DND-41 (cell line): ENCODE results near the gene VMO1.
A peak's percentile ranks its signal among the peaks of the same experiment; 100 is the strongest.

Experiments used
- ATAC-seq: fragments of 200-7000 bp; cut with Tn5 transposase; 3 replicates; pipeline ENCODE4 v1.9.1; 2021; ENCODE audit warnings: low read depth; ENCODE audit not compliant: insufficient read depth
- DNase-seq: peaks from one replicate; pipeline ENCODE4 v3.0.0-alpha.2; 2020
- H2AFZ ChIP-seq: 2 replicates; pipeline ENCODE4 v1.6.0; 2012; ENCODE audit warnings: low read depth, low read length
- H3K27ac ChIP-seq: 2 replicates; pipeline ENCODE4 v1.5.1; 2012; ENCODE audit warnings: low read length, inconsistent platforms
- H3K27me3 ChIP-seq: fragments of 200-600 bp; sonication (generic); 2 replicates; pipeline ENCODE4 v1.6.0; 2012; ENCODE audit warnings: low read length, mild to moderate bottlenecking, inconsistent platforms; ENCODE audit not compliant: insufficient read depth, poor library complexity
- H3K36me3 ChIP-seq: 2 replicates; pipeline ENCODE4 v1.5.1; 2012; ENCODE audit warnings: low read length, inconsistent platforms; ENCODE audit not compliant: insufficient read depth
- H3K4me1 ChIP-seq: 2 replicates; pipeline ENCODE4 v1.5.1; 2012; ENCODE audit warnings: mild to moderate bottlenecking, low read length; ENCODE audit not compliant: insufficient read depth
- H3K4me2 ChIP-seq: 2 replicates; pipeline ENCODE4 v1.6.0; 2012; ENCODE audit warnings: mild to moderate bottlenecking, moderate library complexity, low read length, inconsistent platforms; ENCODE audit not compliant: insufficient read depth
- H3K4me3 ChIP-seq, 2 experiments: fragments of 200-600 bp in 1 of 2; shearing (Covaris generic) in 1 of 2; 2 replicates each; pipeline ENCODE4 v1.5.1; 2012 to 2016; ENCODE audit warnings: inconsistent platforms in 2 of 2, low read length in 2 of 2, mild to moderate bottlenecking in 2 of 2, low read depth in 1 of 2, moderate library complexity in 1 of 2
- H3K79me2 ChIP-seq: 2 replicates; pipeline ENCODE4 v1.6.0; 2012; ENCODE audit warnings: low read length, inconsistent platforms; ENCODE audit not compliant: insufficient read depth
- H3K9ac ChIP-seq: 2 replicates; pipeline ENCODE4 v1.6.0; 2012; ENCODE audit warnings: low read depth, mild to moderate bottlenecking, inconsistent platforms, low read length, moderate library complexity
- H3K9me3 ChIP-seq: 2 replicates; pipeline ENCODE4 v1.5.1; 2012; ENCODE audit warnings: low read length, moderate library complexity, mild to moderate bottlenecking, inconsistent platforms; ENCODE audit not compliant: insufficient read depth, severe bottlenecking
- H4K20me1 ChIP-seq: 2 replicates; pipeline ENCODE4 v1.6.0; 2012; ENCODE audit warnings: low read length; ENCODE audit not compliant: insufficient read depth
- EZH2 ChIP-seq: IDR thresholded peaks from 3 replicates; pipeline ENCODE4 v1.6.1; 2012; ENCODE audit warnings: borderline replicate concordance, low read depth, mild to moderate bottlenecking, moderate library complexity, low read length, inconsistent platforms; ENCODE audit not compliant: severe bottlenecking
- TF ChIP-seq, protein P1 (sequence below): IDR thresholded peaks from 2 replicates; pipeline ENCODE4 v1.5.1; 2012; ENCODE audit warnings: borderline replicate concordance, low read length, moderate library complexity, mild to moderate bottlenecking; ENCODE audit not compliant: poor library complexity, severe bottlenecking; ENCODE audit errors: extremely low read depth

Gene VMO1, protein sequence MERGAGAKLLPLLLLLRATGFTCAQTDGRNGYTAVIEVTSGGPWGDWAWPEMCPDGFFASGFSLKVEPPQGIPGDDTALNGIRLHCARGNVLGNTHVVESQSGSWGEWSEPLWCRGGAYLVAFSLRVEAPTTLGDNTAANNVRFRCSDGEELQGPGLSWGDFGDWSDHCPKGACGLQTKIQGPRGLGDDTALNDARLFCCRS

DNA sequence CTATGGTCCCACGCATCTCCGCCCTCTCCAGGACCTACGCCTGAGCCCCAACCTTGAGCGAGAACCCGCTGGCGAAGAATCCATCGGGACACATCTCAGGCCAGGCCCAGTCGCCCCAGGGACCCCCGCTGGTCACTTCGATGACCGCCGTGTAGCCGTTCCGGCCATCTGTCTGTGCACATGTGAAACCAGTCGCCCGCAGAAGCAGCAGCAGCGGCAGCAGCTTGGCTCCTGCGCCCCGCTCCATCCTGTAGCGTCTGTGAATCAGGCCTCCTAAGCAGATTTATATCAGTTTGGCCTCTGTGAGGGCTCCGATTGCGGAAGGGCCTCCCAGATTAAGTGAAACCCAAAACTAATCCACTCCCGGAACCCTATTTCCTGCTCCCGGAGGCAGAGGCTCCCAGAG lies at the start of gene VMO1:
Gene VMO1, minus strand, starts transcription at position 259 of the 406 bp plus-strand sequence. Its CDS starts 12 bp downstream, at position 247.
- H3K36me3 ChIP-seq = no peaks in the 10 kb centered on the region
- no peak within 1 kb of the TSS for H3K4me3 ChIP-seq
- DNase-seq = no peak
- no peak within 1 kb of the TSS for H3K4me2 ChIP-seq
- no peaks in the 10 kb centered on the region for H3K9me3 ChIP-seq
- TF ChIP-seq, protein P1, sequence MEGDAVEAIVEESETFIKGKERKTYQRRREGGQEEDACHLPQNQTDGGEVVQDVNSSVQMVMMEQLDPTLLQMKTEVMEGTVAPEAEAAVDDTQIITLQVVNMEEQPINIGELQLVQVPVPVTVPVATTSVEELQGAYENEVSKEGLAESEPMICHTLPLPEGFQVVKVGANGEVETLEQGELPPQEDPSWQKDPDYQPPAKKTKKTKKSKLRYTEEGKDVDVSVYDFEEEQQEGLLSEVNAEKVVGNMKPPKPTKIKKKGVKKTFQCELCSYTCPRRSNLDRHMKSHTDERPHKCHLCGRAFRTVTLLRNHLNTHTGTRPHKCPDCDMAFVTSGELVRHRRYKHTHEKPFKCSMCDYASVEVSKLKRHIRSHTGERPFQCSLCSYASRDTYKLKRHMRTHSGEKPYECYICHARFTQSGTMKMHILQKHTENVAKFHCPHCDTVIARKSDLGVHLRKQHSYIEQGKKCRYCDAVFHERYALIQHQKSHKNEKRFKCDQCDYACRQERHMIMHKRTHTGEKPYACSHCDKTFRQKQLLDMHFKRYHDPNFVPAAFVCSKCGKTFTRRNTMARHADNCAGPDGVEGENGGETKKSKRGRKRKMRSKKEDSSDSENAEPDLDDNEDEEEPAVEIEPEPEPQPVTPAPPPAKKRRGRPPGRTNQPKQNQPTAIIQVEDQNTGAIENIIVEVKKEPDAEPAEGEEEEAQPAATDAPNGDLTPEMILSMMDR = no peak
- no peak for TF ChIP-seq EZH2
- H2AFZ ChIP-seq = no peak within 1 kb of the TSS
- H3K79me2 ChIP-seq = peaks cover 2% of the 10 kb centered on the region; the same call in 1 of the 2 replicates
- H3K27me3 ChIP-seq = no peaks in the 10 kb centered on the region
- no peak for ATAC-seq
- H3K4me1 ChIP-seq = peaks cover 20% of the 10 kb centered on the region
- H3K27ac ChIP-seq = no peak within 1 kb of the TSS
- no peak within 1 kb of the TSS for H3K9ac ChIP-seq
- no peaks in the 10 kb centered on the region for H4K20me1 ChIP-seq

DNA sequence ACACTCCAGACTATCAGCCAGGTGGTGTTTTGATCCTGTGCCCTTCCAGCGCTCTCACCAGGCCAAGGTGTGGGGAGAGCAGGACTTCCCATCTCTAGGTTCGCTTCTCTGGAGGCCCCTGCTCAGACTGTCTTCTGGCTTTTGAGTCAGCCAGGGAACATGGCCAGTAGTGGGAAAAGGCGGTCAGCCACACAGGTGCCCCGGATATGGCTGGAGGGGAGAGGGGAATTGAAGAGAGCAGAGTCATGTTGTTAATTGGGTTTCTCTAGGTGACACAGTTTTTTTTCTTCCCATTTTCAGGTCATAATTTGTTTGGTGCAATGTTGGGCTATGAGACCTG lies 48.5 kb upstream of the VMO1 start:
- Histone ChIP-seq H4K20me1 (peaks cover 48% of the 10 kb centered on the region), H3K27me3 (no peaks in the 10 kb centered on the region), H3K4me1 (peaks cover 21% of the 10 kb centered on the region), H3K79me2 (peaks cover 48% of the 10 kb centered on the region), H3K4me2 (peak overlapping the region; percentile 94), H3K9me3 (no peaks in the 10 kb centered on the region), H3K4me3 (peak overlapping the region in 1 of 2 experiments; percentile 89; a peak in 2 of 4 replicates), H3K27ac (no peak overlapping the region; the same call in 1 of the 2 replicates), H3K9ac (peak overlapping the region; percentile 82), H2AFZ (no peak overlapping the region), H3K36me3 (peaks cover 6% of the 10 kb centered on the region; the same call in 1 of the 2 replicates)
- ATAC-seq (no peak), DNase-seq (no peak)
- no peak for TF ChIP-seq EZH2
- TF ChIP-seq, protein P1 = no peak

DNA sequence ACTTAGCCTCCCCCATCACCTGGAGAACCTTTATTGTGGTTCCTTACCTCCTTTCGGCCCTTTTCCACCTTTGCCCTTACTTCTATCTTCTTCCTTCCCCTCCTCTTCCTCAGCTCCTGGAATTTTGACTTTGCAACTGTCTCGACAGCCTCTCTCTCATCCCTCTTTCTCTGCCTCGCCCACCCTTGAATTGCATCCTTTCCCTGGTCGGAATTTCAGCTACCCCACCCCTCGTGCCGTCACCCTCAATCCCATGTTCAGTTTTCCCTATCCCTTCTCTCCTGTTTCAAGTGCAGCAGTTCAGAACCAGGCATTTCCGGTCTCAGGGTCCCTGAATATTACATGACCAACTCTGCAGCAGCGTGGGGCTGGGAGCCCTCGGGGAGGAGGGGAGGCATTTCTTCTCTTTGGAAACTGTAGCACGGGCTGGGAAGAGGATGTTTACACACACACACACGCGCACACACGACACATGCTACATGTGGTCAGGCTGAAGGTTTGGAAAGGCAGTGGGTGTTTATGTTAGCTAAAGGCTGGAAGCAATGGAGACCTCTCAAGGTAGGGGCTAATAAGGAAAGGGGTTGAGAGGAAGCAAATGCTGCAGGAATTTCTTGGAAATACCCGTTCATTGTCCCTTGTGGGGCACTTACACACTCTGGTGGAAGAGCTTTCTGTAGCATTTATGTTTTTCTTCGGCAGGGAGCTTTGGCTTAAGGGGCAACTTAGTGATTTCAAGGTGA lies 47.9 kb upstream of the VMO1 start:
- peak overlapping the region; percentile 51 for H3K27ac ChIP-seq
- H3K4me3 ChIP-seq = peak overlapping the region; percentile 76 to 89
- peak overlapping the region; percentile 94 for H3K4me2 ChIP-seq
- DNase-seq (peak; percentile 36), ATAC-seq (peak; percentile 22; the same call in 1 of the 3 replicates)
- H3K79me2 ChIP-seq = peaks cover 43% of the 10 kb centered on the region
- peak overlapping the region; percentile 82 for H3K9ac ChIP-seq
- H3K9me3 ChIP-seq = no peaks in the 10 kb centered on the region
- peaks cover 21% of the 10 kb centered on the region for H3K4me1 ChIP-seq
- H3K27me3 ChIP-seq = no peaks in the 10 kb centered on the region
- TF ChIP-seq, protein P1 = no peak
- no peak for TF ChIP-seq EZH2
- H3K36me3 ChIP-seq = peaks cover 6% of the 10 kb centered on the region; the same call in 1 of the 2 replicates
- H2AFZ ChIP-seq = peak overlapping the region; percentile 77
- H4K20me1 ChIP-seq = peaks cover 43% of the 10 kb centered on the region
